ENCODE measurements around the gene TP53AIP1. TPM values are rescaled to one million over a fixed set of nuclear protein-coding genes. Genes with fewer than 3 reads are reported as not detected.

The TP53AIP1 gene
- not detected for total RNA-seq (2013)
- under 1 TPM in 1 of 3 donors, not detected in 2; 0.03 TPM for polyA plus RNA-seq
- polyA minus RNA-seq = not detected in 2 replicates
- total RNA-seq = 0 to 0.81 (median 0.30) reads per million in 11 experiments

GRCh38 chr11:128942817-128943427 lies at the start of gene TP53AIP1:
Gene TP53AIP1 (minus strand): TSS chr11:128942871. CDS start chr11:128937818, 5,053 bp downstream.
- peaks cover 0 to 5% of the 10 kb centered on the region in 2 donors for H3K4me1 ChIP-seq (ENCODE audit: control insufficient read depth in 1 of 2, insufficient read depth in 2 of 2, low read length in 2 of 2)
- H3K27me3 ChIP-seq (ENCODE audit: control insufficient read depth in 2 of 2, insufficient read depth in 2 of 2, low read length in 2 of 2) = no peaks in the 10 kb centered on the region
- no peaks in the 10 kb centered on the region for H3K36me3 Mint-ChIP-seq
- no peak within 1 kb of the TSS for H3K4me3 Mint-ChIP-seq
- no peak within 1 kb of the TSS for H3K27ac Mint-ChIP-seq
- H3K4me3 ChIP-seq (replicated peaks in 1 of 3; ENCODE audit: low read depth in 2 of 3, low read length in 3 of 3) = no peak within 1 kb of the TSS
- peaks cover 3 to 6% (median 3%) of the 10 kb centered on the region in 3 donors for H3K27me3 Mint-ChIP-seq (ENCODE audit: low read depth in 3 of 3)
- H3K9me3 ChIP-seq (replicated peaks in 1 of 2; ENCODE audit: control insufficient read depth in 1 of 2, insufficient read depth in 1 of 2, low read length in 2 of 2) = no peaks in the 10 kb centered on the region
- WGBS (ENCODE audit: insufficient coverage) = 91% methylated on average over 17 of the region's 21 CpGs
- peaks cover 9% of the 10 kb centered on the region for H3K4me1 Mint-ChIP-seq
- no peak for DNase-seq
- no peak within 1 kb of the TSS for H3K4me2 ChIP-seq (replicated peaks; ENCODE audit: extremely low read depth, low read length, poor library complexity, severe bottlenecking)
- H4K20me1 ChIP-seq (ENCODE audit: insufficient read depth, low read length) = no peaks in the 10 kb centered on the region
- TF ChIP-seq, protein P1, sequence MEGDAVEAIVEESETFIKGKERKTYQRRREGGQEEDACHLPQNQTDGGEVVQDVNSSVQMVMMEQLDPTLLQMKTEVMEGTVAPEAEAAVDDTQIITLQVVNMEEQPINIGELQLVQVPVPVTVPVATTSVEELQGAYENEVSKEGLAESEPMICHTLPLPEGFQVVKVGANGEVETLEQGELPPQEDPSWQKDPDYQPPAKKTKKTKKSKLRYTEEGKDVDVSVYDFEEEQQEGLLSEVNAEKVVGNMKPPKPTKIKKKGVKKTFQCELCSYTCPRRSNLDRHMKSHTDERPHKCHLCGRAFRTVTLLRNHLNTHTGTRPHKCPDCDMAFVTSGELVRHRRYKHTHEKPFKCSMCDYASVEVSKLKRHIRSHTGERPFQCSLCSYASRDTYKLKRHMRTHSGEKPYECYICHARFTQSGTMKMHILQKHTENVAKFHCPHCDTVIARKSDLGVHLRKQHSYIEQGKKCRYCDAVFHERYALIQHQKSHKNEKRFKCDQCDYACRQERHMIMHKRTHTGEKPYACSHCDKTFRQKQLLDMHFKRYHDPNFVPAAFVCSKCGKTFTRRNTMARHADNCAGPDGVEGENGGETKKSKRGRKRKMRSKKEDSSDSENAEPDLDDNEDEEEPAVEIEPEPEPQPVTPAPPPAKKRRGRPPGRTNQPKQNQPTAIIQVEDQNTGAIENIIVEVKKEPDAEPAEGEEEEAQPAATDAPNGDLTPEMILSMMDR (IDR thresholded peaks at IDR 0.05) = no peak
- H3K27ac ChIP-seq (ENCODE audit: low read depth in 1 of 2, low read length in 2 of 2) = no peak within 1 kb of the TSS
- no peak within 1 kb of the TSS for H3K9ac ChIP-seq (ENCODE audit: insufficient read depth, low read length, poor library complexity, severe bottlenecking)
- H3K36me3 ChIP-seq (replicated peaks in 1 of 2; ENCODE audit: control insufficient read depth in 1 of 2, insufficient read depth in 2 of 2, low read length in 2 of 2) = no peaks in the 10 kb centered on the region
- H3K79me2 ChIP-seq (ENCODE audit: insufficient read depth, low read length) = no peaks in the 10 kb centered on the region
- H2AFZ ChIP-seq (ENCODE audit: insufficient read depth, low read depth, low read length, poor library complexity, severe bottlenecking) = no peak within 1 kb of the TSS
- intact Hi-C loops (cut with micrococcal nuclease) = no loop called here
- no peaks in the 10 kb centered on the region for H3K9me3 Mint-ChIP-seq

DNA sequence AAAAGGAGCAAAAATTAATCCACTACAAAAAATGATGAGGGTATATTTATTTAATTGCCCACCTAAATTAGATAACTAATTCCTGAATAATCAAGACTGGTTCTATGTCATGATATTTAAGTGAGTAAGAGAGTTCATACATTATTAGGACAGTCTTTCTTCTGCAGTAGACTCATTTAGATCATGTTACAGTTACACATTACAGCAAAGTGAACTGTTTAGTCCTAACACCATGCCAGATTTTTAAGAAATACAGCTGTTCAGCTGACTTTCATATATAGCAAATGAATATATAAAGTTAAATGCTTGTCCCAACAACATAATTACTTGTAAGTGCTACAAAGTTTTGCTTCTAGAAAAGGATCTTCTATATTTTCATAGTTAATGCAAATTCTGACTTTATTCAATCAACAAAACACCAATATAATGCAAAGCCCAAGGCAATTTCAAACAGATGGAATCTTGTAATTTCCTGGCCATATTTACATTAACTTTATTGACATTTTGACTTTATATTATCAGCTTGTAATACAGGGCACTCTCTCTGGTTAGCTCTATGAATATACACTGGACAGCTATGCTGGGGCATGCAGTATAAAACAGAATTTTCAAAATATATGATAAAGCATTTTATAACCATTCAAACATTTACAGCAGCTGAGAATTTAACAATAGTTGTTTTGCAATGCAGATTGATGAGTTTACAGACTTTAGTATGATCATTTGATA lies 45.7 kb upstream of the TP53AIP1 start:
- Histone ChIP-seq H3K27me3 (ENCODE audit: control insufficient read depth in 2 of 2, insufficient read depth in 2 of 2, low read length in 2 of 2) (no peaks in the 10 kb centered on the region), H4K20me1 (ENCODE audit: insufficient read depth, low read length) (no peaks in the 10 kb centered on the region), H3K9me3 (replicated peaks in 1 of 2; ENCODE audit: control insufficient read depth in 1 of 2, insufficient read depth in 1 of 2, low read length in 2 of 2) (no peaks in the 10 kb centered on the region), H3K79me2 (ENCODE audit: insufficient read depth, low read length) (no peaks in the 10 kb centered on the region), H3K9ac (ENCODE audit: insufficient read depth, low read length, poor library complexity, severe bottlenecking) (no peak overlapping the region), H3K4me2 (replicated peaks; ENCODE audit: extremely low read depth, low read length, poor library complexity, severe bottlenecking) (no peak overlapping the region), H3K4me1 (ENCODE audit: control insufficient read depth in 1 of 2, insufficient read depth in 2 of 2, low read length in 2 of 2) (no peaks in the 10 kb centered on the region), H3K4me3 (replicated peaks in 1 of 3; ENCODE audit: low read depth in 2 of 3, low read length in 3 of 3) (no peak overlapping the region), H3K36me3 (replicated peaks in 1 of 2; ENCODE audit: control insufficient read depth in 1 of 2, insufficient read depth in 2 of 2, low read length in 2 of 2) (peaks cover 0 to 3% of the 10 kb centered on the region in 2 donors), H2AFZ (ENCODE audit: insufficient read depth, low read depth, low read length, poor library complexity, severe bottlenecking) (no peak overlapping the region), H3K27ac (ENCODE audit: low read depth in 1 of 2, low read length in 2 of 2) (no peak overlapping the region)
- no peak overlapping the region for H3K4me3 Mint-ChIP-seq
- H3K4me1 Mint-ChIP-seq = no peaks in the 10 kb centered on the region
- intact Hi-C loops (cut with micrococcal nuclease) = no loop called here
- peaks cover 0 to 4% (median 0%) of the 10 kb centered on the region in 7 donors for H3K9me3 Mint-ChIP-seq
- no peak for DNase-seq
- H3K27ac Mint-ChIP-seq = no peak overlapping the region
- H3K27me3 Mint-ChIP-seq (ENCODE audit: low read depth in 3 of 3) = no peaks in the 10 kb centered on the region
- TF ChIP-seq, protein P1 (IDR thresholded peaks at IDR 0.05) = no peak
- peaks cover 15 to 20% of the 10 kb centered on the region in 2 donors for H3K36me3 Mint-ChIP-seq

All from CD14-positive monocyte (primary cell).